NCI-H2081 (cell line): ENCODE data around the gene NLGN1.
"Not testable (repeated sequence)": the region's sequence is repeated elsewhere in the genome, so short reads cannot be mapped to it uniquely, and the experiment has no call there.

ENCODE experiments used
- DNase-seq, 2 experiments: peaks; one replicate each; lab custom pipeline; 2025; lab: John Stamatoyannopoulos, UW

The NLGN1 gene

DNA sequence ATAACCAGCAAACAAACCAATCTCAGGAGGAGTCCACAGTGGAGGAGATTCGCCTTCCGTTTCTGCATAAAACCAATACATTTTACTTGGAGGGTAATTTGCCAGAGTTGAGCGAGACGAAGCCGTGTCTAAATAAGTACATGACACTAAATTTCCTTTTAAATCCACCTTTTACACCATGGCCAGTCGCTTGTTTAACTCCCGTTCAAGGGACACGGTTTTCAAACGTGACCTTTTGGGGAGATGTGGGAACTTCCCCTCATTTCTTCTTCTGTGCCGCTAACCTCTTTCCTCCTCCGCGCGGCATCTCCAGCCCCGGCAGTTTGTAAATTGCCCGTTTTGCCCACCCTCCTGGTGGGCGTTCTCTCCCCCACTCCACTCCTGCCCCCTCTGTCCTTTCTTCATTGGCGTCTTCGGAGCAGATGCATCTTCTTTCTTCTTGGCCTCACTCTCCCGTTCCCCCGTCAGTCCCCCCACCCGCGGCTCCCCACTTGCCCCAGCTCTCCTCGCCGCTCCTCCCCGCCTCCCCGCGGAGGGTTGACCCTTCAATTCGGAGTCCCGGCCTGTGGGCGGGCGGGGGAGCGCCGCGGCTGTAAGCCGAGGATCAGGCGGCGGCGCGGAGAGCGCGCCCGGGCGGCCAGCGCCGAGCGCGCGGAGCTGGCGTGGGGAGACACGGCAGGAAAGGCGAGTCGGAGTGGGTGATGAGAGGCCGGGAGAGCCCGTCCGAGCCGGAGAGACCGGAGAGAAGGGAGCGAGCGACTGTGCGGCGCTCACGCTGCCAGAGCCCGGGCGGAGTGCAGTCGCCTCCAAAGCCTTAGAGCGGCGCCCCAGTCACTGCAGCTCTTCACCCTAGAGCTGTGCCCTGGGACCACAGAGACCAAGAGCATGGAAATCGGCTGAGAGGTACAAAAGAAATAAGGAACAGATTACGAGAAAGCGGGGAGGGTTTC, at the start of gene NLGN1:
Gene NLGN1, plus strand, starts transcription at position 584 of the 950 bp plus-strand sequence.
- peak; percentile 85 to 92 for DNase-seq

DNA sequence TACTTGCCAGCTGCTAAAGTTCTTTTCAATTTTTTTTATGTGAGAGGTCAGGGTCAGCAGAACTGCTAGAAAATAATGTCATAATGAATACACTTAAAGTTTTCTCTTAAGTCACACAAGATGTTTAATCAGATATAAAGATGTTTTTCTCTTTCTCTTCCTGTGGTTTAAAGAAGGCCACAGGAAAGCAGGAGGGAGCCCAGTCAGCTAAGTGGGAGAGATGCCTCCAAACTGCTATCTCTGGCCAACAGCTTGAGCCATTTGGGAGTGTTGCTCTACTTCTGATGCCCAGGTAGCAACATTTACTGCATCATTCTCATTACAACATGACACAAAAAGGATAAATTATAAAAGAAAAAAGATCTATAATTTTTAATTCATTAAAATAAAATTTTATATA, 45.7 kb upstream of the NLGN1 start:
- no peak for DNase-seq

DNA sequence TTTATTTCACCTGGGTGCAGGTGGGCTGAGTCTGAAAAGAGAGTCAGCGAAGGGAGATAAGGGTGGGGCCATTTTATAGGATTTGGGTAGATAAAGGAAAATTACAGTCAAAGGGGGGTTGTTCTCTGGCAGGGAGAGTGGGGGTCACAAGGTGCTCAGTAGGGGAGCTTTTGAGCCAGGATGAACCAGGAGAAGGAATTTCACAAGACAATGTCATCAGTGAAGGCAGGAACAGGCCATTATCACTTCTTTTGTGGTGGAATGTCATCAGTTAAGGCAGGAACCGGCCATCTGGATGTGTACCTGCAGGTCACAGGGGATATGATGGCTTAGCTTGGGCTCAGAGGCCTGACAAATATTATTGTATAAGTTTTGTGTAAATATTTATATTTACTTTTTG, 44.4 kb upstream of the NLGN1 start:
- not testable (repeated sequence) for DNase-seq

DNA sequence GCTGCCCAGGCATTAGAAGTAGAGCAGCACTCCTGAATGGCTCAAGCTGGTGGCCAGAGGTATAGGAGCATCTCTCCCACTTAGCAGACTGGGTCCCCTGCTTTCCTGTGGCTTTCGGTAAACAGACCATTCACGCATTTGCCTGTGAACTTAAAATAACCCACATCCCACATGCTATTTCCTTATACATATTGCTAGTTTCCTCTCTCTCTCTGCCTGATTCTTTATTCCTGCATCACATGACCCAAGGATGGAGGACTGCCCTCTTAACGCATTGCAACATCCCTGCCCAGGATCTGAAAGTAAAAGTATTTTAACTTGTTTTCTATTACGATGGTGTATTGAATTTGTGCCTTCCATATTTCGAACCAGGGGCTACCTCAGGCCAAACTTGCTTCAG, 43.4 kb upstream of the NLGN1 start:
- DNase-seq, result no peak

DNA sequence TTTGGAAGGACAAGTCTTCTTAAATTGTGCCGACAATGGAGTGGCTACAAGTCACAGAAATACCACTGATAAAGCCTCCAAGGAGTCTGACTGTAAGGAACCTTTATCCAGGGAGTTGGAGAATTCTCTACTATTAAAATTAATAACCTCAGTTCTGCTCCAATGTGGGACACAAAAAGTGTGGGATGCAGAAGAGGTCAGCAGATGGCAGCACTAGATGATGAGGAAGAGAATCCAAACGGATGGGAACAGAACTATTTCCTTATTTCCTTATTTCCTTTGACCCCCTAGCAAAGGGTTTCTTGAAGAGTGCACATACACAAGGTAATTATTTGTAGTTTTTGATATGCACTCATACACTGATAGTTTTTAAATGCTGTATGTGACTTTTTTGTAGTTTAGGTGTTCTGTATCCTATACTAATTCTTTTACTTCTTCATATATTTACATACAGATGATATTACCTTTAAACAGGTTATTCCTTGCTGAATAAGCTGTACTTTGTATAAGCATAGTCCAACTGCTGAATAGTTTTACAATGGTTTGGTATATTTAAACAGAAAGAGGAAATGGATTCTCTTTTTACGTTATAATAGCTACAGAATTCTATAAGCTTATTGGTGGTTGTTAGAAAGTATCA, 25.6 kb upstream of the NLGN1 start:
- peak; percentile 63 to 75 for DNase-seq

DNA sequence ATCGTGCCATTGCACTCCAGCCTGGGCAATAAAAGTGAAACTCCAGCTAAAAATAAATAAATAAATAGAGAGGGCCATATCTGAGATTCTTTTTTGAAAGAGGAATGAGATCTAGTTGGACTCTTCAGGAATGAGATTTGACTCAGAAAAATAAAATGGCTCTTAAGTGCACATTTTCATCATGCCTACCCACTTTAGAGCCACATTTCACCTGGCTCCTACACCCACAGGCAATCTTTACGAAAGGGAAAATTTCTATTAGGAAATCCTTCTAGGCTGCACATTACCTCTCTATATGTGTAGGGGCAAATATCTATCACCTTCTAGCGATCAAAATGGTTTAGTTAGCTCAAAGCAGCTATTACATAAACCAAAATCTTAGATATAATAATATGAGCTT, 16.9 kb upstream of the NLGN1 start:
- DNase-seq, result no peak

DNA sequence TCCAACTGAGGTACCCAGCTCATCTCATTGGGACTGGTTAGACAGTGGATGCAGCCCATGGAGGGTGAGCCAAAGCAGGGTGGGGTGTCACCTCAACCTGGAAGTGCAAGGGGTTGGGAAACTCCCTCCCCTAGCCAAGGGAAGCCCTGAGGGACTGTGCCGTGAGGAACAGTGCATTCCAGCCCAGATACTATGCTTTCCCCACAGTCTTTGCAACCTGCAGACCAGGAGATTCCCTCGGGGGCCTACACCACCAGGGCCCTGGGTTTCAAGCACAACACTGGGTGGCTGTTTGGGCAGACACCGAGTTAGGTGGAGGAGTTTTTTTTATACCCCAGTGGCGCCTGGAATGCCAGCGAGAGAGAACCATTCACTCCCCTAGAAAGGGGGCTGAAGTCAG, 15.6 kb upstream of the NLGN1 start:
- not testable (repeated sequence) for DNase-seq

DNA sequence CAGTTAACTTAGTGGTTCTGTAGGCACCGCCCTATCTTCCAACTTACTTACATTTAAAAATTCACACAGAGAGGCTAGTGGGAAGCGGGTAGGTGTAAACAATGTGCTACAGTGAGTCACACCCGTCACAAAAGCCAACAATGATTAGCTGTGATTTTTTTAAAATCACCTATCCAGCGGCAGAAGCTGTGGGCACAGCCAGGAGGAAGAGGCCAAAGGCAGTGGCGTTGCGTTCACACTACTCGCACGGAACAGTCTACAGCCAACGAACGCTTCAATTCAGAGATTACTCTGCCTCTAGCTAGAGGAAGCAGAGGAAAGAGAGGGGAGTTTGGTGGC, 2.5 kb upstream of the NLGN1 start:
- peak in 1 of 2 experiments; percentile 95 for DNase-seq

DNA sequence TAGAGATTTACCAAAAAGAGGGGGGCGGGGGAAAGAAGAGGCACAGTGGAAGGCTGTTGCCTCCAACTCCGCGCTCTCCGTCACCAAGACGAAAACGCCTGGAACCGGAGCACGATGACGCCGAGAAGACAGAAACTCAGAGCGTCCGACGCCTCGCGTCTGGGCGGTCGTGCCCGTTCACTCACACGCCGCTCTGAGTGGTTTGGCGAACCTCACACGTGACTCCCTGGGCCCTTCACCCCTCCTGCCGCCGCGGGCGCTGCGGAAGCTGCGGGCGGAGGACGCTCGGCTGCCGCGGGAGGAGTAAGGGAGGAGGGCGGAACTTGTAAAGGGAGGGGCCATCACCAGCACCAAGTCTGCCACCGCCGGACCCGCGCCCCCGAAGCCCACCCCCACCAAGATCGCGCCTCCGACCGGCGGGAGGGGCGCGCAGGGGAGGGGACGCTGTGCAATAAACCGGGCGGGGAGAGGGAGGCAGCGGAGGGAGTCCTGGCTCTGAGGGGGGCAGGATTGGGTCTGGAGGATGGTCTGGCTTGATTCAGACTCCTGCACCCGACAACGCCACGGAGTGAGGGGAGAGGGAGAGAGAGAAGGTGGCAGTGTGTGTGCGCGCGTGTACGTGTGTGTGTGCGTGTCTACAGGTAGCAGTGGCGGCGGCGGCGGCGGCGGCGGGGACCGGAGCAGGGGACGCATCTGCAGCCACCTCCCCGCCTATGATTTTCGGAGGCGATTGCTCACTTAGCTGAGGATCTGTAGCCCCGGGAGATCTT, 1.9 kb upstream of the NLGN1 start:
- peak; percentile 99 for DNase-seq

DNA sequence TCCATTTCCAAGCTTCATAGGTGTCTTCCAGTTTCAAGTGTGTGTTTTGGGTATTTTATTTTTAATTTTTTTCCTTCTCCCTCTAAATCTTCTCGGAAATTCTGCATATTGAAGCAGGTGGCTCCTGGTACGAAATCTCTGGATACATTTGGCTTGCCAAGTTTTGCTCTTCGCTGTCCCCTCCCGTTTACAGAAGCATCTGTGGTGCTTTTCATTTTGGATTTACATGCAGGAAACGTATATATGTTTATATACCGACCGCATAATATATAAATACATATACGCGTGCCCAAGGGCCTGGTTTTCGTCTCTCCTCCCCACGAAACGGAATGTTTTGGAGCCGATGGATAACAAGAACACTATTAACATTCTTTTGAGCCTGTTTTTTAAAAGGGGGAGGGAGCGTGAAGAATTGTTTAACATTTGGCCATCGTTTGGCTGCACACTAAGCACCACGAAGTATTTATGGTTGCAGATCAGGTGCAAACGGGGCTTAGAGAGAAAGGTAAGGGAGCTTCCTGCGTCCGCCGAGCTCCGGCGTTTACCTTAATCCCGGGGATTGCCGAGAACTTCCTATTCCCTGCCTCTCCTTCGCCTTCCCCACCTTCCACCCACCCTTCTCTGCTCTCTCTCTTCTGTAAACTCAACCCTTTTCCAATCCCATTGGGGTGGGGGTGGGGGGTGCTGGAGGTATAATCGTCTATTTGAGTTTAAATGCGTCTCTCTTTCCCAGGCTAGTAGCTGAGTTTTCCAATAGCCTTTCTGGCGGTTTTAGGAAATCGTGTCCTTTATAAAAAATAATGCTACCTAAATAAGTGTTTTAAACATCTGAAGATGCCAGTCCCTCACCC, 1.1 kb upstream of the NLGN1 start:
- peak; percentile 49 to 70 for DNase-seq

DNA sequence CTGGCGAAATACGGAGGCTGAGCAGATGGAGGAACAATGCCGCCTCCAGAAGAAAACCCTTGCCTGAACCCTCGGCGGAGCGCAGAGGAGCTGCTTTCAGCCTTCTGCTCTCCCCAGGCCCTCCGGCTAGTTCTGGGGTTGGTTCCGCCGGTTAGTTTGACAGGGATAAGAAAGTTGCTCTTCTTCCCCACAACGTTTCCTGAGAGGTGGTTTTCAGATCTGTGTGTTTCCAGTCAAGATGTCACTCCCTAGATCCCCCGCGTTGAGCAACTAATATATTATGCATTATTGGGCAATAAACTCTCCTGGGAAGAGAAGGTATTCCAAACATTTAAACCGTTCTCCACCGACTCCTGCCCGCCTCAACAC, 551 bp downstream of the NLGN1 start:
- DNase-seq, result peak in 1 of 2 experiments; percentile 73

DNA sequence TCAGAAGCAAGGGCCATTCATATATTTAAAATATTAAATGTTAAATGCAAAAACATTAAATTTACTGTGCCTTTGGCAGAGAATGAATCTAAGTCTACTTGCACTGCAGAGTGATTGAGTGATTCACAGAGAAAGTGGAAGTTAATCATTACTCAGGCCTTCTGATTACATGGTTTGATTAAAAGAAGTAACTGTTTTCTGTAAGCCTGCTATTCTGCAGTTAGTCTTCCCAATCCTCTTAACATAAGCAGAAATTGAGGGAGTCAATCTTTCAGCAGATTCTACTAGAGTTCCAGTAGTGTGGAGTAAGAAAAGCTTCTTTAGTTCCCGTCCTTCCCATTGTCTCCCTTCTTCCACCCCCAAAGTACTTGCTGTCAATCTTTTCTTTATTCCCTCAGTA, 1.5 kb downstream of the NLGN1 start:
- no peak for DNase-seq

DNA sequence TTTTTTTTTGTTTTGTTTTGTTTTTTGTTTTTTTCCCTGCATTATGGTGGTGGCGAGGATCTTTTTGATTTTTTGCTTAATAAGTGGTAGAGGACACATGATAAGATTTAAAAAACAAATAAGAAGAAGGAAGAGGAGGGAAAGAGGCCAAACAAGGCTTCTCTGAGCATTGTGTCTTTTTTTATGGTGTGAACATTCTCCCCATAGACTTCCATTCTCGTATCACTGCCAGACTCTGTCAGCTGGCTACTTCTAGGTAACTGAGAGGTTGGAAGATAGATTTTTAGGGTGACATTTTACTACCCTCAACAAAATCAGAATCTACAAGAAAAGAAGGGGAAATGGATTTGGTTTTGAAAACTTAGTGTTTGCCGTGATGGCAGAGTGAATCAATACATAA, 3.8 kb downstream of the NLGN1 start:
- DNase-seq, result no peak

DNA sequence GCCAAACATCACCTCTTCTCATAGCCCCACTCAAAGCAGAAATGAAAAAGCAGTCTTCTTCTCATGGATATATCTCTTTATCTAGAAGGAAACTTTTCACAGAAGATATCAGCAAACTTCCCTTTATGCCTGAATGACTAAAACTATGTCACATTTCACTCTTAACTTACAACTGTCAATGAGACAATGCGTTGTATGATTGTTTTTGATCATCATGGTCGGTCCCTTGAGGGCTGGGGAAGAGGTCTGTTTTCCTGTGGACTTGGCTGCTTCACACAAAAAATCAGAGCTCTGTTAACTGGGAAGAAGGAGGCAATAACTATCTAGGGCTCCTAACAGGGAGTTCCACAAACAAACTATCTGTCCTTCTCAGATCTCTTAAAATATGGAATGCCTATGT, 5.1 kb downstream of the NLGN1 start:
- no peak for DNase-seq

DNA sequence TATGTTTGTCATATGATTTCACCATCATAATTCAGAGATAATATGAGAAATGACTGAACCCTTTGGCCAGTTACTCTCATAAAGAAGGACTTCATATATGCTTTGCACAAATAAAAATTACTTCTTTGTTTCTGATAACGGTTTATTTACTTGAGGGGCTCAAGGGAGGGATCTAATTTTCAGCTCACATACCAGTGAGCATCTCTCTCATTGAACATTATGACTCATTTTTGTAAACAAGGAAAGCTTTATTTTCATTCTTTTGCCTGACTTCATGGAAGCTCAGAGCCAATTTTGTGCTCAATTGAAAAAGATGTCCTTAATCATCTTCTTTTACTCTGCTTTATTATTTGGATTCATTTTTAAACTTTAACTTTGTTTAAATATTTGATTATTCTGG, 5.8 kb downstream of the NLGN1 start:
- DNase-seq, result no peak

DNA sequence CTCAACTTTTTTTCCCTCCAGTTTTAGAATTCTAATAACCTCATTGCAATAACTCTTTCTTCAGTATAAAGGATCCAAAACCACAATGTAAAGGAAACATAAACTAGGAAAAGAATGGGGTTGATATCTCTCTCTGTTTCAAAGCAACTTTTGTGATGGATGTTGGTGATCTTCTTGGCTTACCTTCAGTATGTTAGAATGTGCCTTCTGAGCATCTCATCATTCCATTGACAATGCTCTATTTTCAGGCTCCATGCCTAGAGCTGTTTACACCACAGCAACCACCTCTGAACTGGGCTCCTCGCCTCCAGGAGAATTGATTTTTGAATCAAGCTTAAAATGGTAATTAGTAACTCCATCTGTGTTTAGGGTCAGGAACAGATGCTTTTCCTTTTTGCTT, 6.6 kb downstream of the NLGN1 start:
- no peak for DNase-seq

DNA sequence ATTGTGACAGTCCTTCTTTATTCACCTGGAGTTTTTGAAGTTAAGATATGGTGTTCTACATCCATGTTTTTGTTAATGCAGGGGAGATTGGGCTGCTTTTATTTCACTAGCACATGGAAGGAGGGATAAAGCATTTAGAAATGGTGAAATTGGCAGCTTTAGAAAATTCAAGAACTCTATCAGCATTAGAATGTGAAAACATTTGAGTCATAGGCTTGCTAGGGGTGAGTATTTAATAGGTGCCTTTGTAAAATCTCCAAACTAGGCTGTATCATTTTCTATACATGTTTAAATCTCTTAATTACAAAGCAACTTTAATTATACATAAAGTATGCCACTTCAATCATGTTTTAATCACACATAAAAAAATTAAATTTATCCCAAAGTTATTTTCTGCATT, 12.9 kb downstream of the NLGN1 start:
- DNase-seq, result no peak

DNA sequence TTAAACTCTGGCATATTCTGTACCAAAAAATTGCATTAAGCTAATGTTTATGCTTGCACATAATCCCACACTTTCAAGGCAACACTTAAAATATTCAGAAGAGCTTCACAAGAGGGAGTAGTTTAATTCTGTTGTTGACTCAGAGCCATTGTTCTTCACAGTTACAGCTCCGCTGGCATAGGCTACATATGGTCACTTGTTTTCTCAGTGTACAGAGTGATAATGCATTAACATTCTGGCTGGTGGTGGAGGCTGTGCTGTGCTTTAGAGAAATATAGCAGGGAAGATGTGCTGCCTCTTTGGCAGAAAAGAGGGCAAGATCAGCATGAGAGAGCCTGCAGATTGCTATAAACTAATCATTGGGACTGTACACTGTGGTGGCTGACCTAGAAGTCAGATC, 13.3 kb downstream of the NLGN1 start:
- peak; percentile 33 to 71 for DNase-seq

DNA sequence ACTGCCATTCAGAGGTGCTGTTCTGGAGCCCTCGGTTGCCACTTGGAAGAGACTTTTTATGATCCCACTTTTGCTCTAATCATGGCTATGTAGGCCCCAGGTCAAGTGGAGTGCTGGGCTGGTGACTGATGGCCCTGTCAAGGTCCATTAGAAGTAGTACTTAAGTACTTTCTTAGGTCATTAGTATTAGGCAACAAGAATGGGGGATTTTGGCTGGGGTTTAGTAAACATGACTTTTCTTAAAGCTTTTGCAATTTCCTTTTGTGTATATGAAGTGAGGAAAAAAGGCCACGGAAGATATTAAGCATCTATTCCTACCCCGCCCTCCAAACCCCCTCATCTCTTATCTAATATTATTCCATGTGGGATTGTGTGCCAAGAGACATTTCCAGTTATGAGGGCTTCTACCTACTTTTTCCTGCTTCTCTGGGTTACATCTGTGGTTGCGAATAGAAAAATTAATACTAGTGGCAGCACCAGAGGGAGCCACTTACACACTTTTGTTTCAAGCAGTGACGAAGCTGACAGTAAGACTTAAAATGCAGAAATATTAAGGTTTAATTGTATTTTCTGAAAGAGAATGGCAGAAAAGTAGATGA, 13.9 kb downstream of the NLGN1 start:
- DNase-seq, result peak; percentile 55 to 74

DNA sequence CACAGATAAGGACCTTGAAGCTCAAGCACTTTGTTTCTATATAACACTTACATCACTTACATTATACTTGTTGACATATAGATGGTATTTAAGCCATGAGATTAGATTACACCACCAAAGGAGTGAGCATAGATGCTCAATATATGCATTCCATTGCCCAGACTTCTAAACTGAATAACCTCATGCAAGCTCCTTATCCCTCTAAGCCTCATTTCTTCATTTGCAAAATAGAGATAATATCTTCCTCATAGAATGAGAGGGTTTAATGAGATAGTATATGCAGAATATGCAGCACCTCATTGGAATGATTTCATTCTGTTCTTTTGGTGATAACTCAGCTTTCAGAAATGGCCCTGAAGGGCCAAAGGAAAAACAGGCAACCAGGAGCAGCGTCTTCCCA, 18.5 kb downstream of the NLGN1 start:
- DNase-seq, result no peak

DNA sequence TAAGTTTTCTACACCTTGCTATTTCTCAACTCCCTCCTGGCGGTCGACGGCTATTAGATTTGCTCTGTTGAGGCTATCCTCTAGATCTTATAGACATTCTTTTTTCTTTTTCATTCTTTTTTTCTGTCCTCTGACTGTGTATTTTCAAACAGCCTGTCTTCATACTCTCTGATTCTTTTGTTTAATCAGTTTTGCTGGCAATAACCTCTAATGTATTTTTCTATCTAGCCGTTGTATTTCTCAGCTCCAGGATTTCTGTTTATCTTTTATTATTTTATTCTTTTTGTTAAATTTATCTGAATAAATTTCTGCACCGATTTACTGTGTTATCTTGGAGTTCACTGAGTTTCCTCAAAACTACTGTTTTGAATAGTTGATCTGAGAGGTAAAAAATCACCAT, 31.5 kb downstream of the NLGN1 start:
- DNase-seq, result no peak
